Parathyroid adenoma (tissue), 2 donors: Measurements from ENCODE around the gene FBXO42.
"Not testable (repeated sequence)": the region's sequence is repeated elsewhere in the genome, so short reads cannot be mapped to it uniquely, and the experiment has no call there.

Source experiments
- H2AFZ ChIP-seq: fragments of 300-600 bp; sonication (generic); one replicate; pipeline ENCODE4 v1.7.0; 2017; ENCODE audit warnings: antibody characterized with exemption, mild to moderate bottlenecking
- H3K27ac ChIP-seq: fragments of 300-600 bp; sonication (generic); one replicate; pipeline ENCODE4 v1.7.0; 2017
- H3K27me3 ChIP-seq: fragments of 300-600 bp; sonication (generic); one replicate; pipeline ENCODE4 v1.7.0; 2017; ENCODE audit warnings: low read length; ENCODE audit not compliant: control insufficient read depth, insufficient read depth
- H3K36me3 ChIP-seq: fragments of 300-600 bp; sonication (generic); one replicate; pipeline ENCODE4 v1.7.0; 2017; ENCODE audit warnings: low read length; ENCODE audit not compliant: control insufficient read depth, insufficient read depth
- H3K4me1 ChIP-seq: fragments of 300-600 bp; sonication (generic); one replicate; pipeline ENCODE4 v1.7.0; 2017; ENCODE audit warnings: control low read depth
- H3K4me2 ChIP-seq: fragments of 300-600 bp; sonication (generic); one replicate; pipeline ENCODE4 v1.7.0; 2017; ENCODE audit warnings: low read length
- H3K4me3 ChIP-seq: fragments of 300-600 bp; sonication (generic); one replicate; pipeline ENCODE4 v1.7.0; 2017; ENCODE audit warnings: low read depth, low read length
- H3K79me2 ChIP-seq: fragments of 300-600 bp; sonication (generic); one replicate; pipeline ENCODE4 v1.7.0; 2017; ENCODE audit warnings: control low read depth
- H3K9ac ChIP-seq: fragments of 300-600 bp; sonication (generic); one replicate; pipeline ENCODE4 v1.7.0; 2017; ENCODE audit warnings: mild to moderate bottlenecking
- H3K9me3 ChIP-seq: fragments of 300-600 bp; sonication (generic); one replicate; pipeline ENCODE4 v1.7.0; 2017; ENCODE audit warnings: low read length; ENCODE audit not compliant: control insufficient read depth
- CTCF ChIP-seq: fragments of 300-600 bp; sonication (generic); IDR thresholded peaks from one replicate; pipeline ENCODE4 v1.7.0; 2017; ENCODE audit warnings: antibody characterized with exemption, mild to moderate bottlenecking
- donor health status: primary hyperparathyroidism.

FBXO42 gene

GRCh38 chr1:16367258-16367967 is 15.1 kb upstream of the FBXO42 start:
- Histone ChIP-seq H3K79me2 (peaks cover 29% of the 10 kb centered on the region), H3K4me2 (peak overlapping the region; percentile 86), H3K36me3 (no peaks in the 10 kb centered on the region), H3K4me1 (no peaks in the 10 kb centered on the region), H2AFZ (peak overlapping the region; percentile 92), H3K9ac (peak overlapping the region; percentile 80), H3K27me3 (no peaks in the 10 kb centered on the region), H3K4me3 (peak overlapping the region; percentile 85), H3K9me3 (no peaks in the 10 kb centered on the region), H3K27ac (peak overlapping the region; percentile 95)
- TF ChIP-seq CTCF = no peak

GRCh38 chr1:16366722-16367257 is 14.5 kb upstream of the FBXO42 start, which contains the start of gene SZRD1:
Gene SZRD1, plus strand, starts transcription at chr1:16367242. Its CDS starts 16 bp downstream, at chr1:16367258.
- no peaks in the 10 kb centered on the region for H3K9me3 ChIP-seq

GRCh38 chr1:16365146-16365498 is 12.8 kb upstream of the FBXO42 start:
- not testable (repeated sequence) for H3K27ac ChIP-seq, H3K4me3 ChIP-seq, H3K4me2 ChIP-seq, H3K9me3 ChIP-seq, H3K9ac ChIP-seq, H3K27me3 ChIP-seq, H3K4me1 ChIP-seq, H3K36me3 ChIP-seq, H2AFZ ChIP-seq
- H3K79me2 ChIP-seq = peaks cover 12% of the 10 kb centered on the region

More at GRCh38 chr1:16366722-16367257, 14.5 kb upstream of the FBXO42 start, which contains the start of gene SZRD1:
- Histone ChIP-seq H3K27me3 (no peaks in the 10 kb centered on the region), H3K4me1 (no peaks in the 10 kb centered on the region), H2AFZ (peak within 1 kb of the TSS; percentile 92), H3K4me3 (peak within 1 kb of the TSS; percentile 85), H3K36me3 (no peaks in the 10 kb centered on the region), H3K9ac (peak within 1 kb of the TSS; percentile 80), H3K27ac (peak within 1 kb of the TSS; percentile 95), H3K79me2 (peaks cover 23% of the 10 kb centered on the region), H3K4me2 (peak within 1 kb of the TSS; percentile 86)
- no peak for TF ChIP-seq CTCF

GRCh38 chr1:16356867-16357266 is 4.6 kb upstream of the FBXO42 start:
- Histone ChIP-seq H3K27me3 (no peaks in the 10 kb centered on the region), H3K4me3 (no peak overlapping the region), H3K9me3 (no peaks in the 10 kb centered on the region), H3K4me1 (no peaks in the 10 kb centered on the region), H3K9ac (no peak overlapping the region), H3K4me2 (no peak overlapping the region), H2AFZ (no peak overlapping the region), H3K36me3 (no peaks in the 10 kb centered on the region), H3K79me2 (no peaks in the 10 kb centered on the region), H3K27ac (no peak overlapping the region)
- no peak for TF ChIP-seq CTCF

- Histone ChIP-seq H2AFZ (no peak overlapping the region), H3K9me3 (no peaks in the 10 kb centered on the region), H3K9ac (no peak overlapping the region), H3K27me3 (no peaks in the 10 kb centered on the region), H3K4me2 (no peak overlapping the region), H3K4me3 (no peak overlapping the region), H3K36me3 (no peaks in the 10 kb centered on the region), H3K79me2 (no peaks in the 10 kb centered on the region), H3K4me1 (no peaks in the 10 kb centered on the region), H3K27ac (no peak overlapping the region)
- no peak for TF ChIP-seq CTCF
Measured at GRCh38 chr1:16354619-16355018, 2.3 kb upstream of the FBXO42 start.
